Activated CD4-positive, alpha-beta memory T cell treated with anti-CD3 and anti-CD28 coated beads for 36 hours (primary cell): ENCODE data around the gene PVR. TPM values are rescaled to one million over a fixed set of nuclear protein-coding genes. Genes with fewer than 3 reads are reported as not detected.
"Not testable (repeated sequence)": the region's sequence is repeated elsewhere in the genome, so short reads cannot be mapped to it uniquely, and the experiment has no call there.

Experiments used
- CTCF ChIA-PET: fragments of 350-600 bp; sonication (Branson Sonifier 250); formaldehyde crosslinking; loops from one replicate; lab custom pipeline; 2021; ENCODE audit warnings: antibody characterized with exemption, inconsistent platforms; lab: Charles Lee
- POLR2A ChIA-PET: fragments of 350-600 bp; sonication (Branson Sonifier 250); formaldehyde crosslinking; loops from one replicate; lab custom pipeline; 2021; ENCODE audit warnings: antibody characterized with exemption; lab: Charles Lee
- DNase-seq: peaks from one replicate; pipeline ENCODE4 v3.0.0-alpha.2; 2020
- H3K27ac Mint-ChIP-seq: one replicate; pipeline ENCODE4 v1.8.0; 2021; ENCODE audit warnings: mixed read lengths
- H3K27me3 Mint-ChIP-seq: one replicate; pipeline ENCODE4 v1.8.0; 2021; ENCODE audit warnings: mixed read lengths
- H3K36me3 Mint-ChIP-seq: one replicate; pipeline ENCODE4 v1.8.0; 2021; ENCODE audit warnings: mixed read lengths
- H3K4me1 Mint-ChIP-seq: one replicate; pipeline ENCODE4 v1.8.0; 2021; ENCODE audit warnings: low read depth, mixed read lengths
- H3K4me3 Mint-ChIP-seq: one replicate; pipeline ENCODE4 v1.8.0; 2021; ENCODE audit warnings: mild to moderate bottlenecking, mixed read lengths
- H3K9me3 Mint-ChIP-seq: one replicate; pipeline ENCODE4 v1.8.0; 2021; ENCODE audit warnings: mixed read lengths
- intact Hi-C: fragments of 100-400 bp; cut with micrococcal nuclease; formaldehyde crosslinking; loops from one replicate; pipeline ENCODE4 v1.15.1; 2023
- microRNA-seq: library from miRNA; unstranded; fragments of <30 nt; microRNA quantifications from one replicate; pipeline ENCODE4 v1.2.0, GENCODE V29; 2022; ENCODE audit warnings: borderline number of aligned reads, borderline microRNAs expressed, borderline replicate concordance
- total RNA-seq, 2 experiments: library from RNA; stranded (reverse); gene quantifications; one replicate each; pipeline ENCODE4 v1.2.3, GENCODE V29; 2021

Gene PVR
- total RNA-seq, 2 experiments from 2014 or later: 6.5 to 7.4 TPM

DNA sequence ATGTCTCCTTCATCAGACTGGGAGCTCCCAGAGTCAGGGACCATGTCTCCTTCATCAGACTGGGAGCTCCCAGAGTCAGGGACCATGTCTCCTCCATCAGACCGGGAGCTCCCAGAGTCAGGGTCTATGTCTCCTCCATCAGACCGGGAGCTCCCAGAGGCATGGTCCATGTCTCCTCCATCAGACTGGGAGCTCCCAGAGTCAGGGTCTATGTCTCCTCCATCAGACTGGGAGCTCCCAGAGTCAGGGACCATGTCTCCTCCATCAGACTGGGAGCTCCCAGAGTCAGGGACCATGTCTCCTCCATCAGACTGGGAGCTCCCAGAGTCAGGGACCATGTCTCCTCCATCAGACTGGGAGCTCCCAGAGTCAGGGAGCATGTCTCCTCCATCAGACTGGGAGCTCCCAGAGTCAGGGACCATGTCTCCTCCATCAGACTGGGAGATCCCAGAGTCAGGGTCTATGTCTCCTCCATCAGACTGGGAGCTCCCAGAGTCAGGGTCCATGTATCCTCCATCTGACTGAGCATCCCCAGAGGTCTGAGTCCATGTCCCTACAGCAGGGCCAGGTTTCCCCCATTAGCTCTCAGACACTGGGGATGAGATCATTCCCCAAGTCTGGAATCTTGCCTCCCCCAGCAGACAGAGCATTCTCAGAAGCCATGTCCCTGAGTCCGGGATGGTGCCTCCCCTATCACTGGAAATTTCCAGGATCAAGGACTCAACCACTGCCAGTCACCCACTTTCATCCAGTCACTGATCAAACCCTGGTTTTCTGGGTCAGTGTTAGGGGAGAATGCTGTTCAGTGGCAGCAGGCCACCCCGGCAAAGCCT is 65.9 kb downstream of the PVR start:
- POLR2A ChIA-PET, H3K36me3 Mint-ChIP-seq, H3K27ac Mint-ChIP-seq, H3K4me1 Mint-ChIP-seq, intact Hi-C loops, DNase-seq, H3K4me3 Mint-ChIP-seq, H3K27me3 Mint-ChIP-seq, H3K9me3 Mint-ChIP-seq: not testable (repeated sequence)
- CTCF ChIA-PET: interaction anchor here (1.0 to 3.1 kb wide), 4 partner anchors 15 to 135 kb away, joined by 3 to 13 read pairs (median 4); no protein-coding TSS in a partner anchor

DNA sequence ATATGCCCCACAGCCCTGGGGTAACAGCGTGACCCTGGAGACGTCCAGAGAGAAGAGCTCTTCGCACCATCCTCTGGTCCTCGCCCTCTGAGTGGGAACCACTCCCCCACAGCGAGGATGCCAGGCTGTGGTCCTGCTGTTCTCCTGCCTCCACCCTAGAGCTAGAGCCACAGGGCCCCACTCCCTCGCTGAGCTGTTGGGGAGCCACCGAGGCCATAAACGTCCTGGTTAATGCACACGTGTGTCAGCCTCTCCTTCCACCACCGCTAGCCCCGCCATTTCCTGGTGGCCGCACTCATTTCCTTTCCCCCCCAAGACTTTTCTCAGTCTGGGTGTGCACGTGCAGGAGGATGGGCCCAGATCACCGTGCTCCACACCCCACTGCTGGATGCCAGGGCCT is 66.8 kb downstream of the PVR start:
- no peak for DNase-seq
- Mint-ChIP-seq H3K4me1 (no peaks in the 10 kb centered on the region), H3K27ac (no peak overlapping the region), H3K27me3 (no peaks in the 10 kb centered on the region), H3K4me3 (no peak overlapping the region), H3K9me3 (peaks cover 15% of the 10 kb centered on the region), H3K36me3 (no peaks in the 10 kb centered on the region)
- ChIA-PET POLR2A (interaction anchor here (0.6 kb wide), 1 partner anchor 33 kb away, joined by 3 read pairs; no protein-coding TSS in a partner anchor), CTCF (interaction anchor here (1.0 to 1.1 kb wide), 2 partner anchors 14 to 60 kb away, joined by 3 read pairs; no protein-coding TSS in a partner anchor)
- intact Hi-C loops: no loop called here

DNA sequence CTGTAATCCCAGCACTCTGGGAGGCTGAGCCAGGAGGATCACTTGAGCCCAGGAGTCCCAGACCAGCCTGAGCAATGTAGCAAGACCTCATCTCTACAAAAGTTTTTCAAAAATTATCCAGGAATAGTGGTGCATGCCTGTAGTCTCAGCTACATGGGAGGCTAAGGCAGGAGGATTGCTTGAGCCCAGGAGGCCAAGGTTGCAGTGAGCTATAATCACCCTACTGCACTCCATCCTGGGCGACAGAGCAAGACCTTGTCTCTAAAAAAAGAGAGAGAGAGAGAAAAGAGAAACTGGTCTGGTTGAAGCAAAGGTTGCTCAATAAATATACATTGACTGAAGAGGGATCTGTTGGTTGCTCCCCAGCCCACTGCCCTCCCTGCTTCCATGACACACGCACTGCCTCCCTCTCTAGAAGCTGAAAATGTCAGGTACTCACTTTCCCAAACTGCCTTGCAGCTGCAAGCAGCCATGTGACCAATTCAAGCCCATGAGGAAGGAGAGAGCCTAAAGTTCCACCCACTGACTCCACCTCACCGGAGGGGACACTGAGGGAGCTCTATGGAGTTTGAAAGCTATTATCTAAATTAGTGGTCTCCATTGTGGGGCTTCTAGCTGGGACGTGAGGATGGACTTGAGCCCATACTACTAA is 69.3 kb downstream of the PVR start:
- Mint-ChIP-seq H3K4me3 (no peak overlapping the region), H3K36me3 (no peaks in the 10 kb centered on the region), H3K9me3 (peaks cover 21% of the 10 kb centered on the region), H3K4me1 (no peaks in the 10 kb centered on the region), H3K27me3 (no peaks in the 10 kb centered on the region), H3K27ac (no peak overlapping the region)
- POLR2A ChIA-PET: no interaction called here
- no peak for DNase-seq
- intact Hi-C loops: no loop called here
- CTCF ChIA-PET: interaction anchor here (1.1 to 4.2 kb wide), 4 partner anchors 11 to 133 kb away, joined by 3 to 32 read pairs (median 4); partner anchors contain the start of gene NECTIN2

Small RNA genes lying within 50 kb of the gene (microRNA-seq; reads per million reads assigned to microRNA genes)
- gene MIR4531: not detected

Other genes with a start within 250 kb of the PVR start
- under 1 TPM; 0.22 to 0.26 TPM for gene ZNF285, start 242.3 kb upstream of the PVR start, total RNA-seq
- under 1 TPM; 0.05 TPM for gene ZNF229, start 195.4 kb upstream of the PVR start, total RNA-seq
- gene ZNF180, start 143.4 kb upstream of the PVR start, total RNA-seq: 1 to 10 TPM; 4.3 to 5.4 TPM
- not detected for gene CEACAM20, start 114.2 kb upstream of the PVR start, total RNA-seq
- gene IGSF23, start 30.3 kb upstream of the PVR start, total RNA-seq: not detected
- gene CEACAM19, start 27.6 kb downstream of the PVR start, total RNA-seq: under 1 TPM; 0.31 to 0.57 TPM
- gene CEACAM16, start 55.2 kb downstream of the PVR start, total RNA-seq: not detected
- gene BCL3, start 104.8 kb downstream of the PVR start, total RNA-seq: 10 to 100 TPM; 75.0 to 79.6 TPM
- not detected for gene CBLC, start 134.0 kb downstream of the PVR start, total RNA-seq
- not detected for gene BCAM, start 165.2 kb downstream of the PVR start, total RNA-seq
- gene NECTIN2, start 202.4 kb downstream of the PVR start, total RNA-seq: 1 to 10 TPM in 1 of 2 experiments, under 1 TPM in 1; 0.71 to 1.9 TPM
- 10 to 100 TPM; 86.4 to 87.1 TPM for gene TOMM40, start 247.3 kb downstream of the PVR start, total RNA-seq